Activated gamma-delta T cell treated with Interleukin-2 at 50 U/mL for 16 hours (primary cell): ENCODE results near the gene FNDC3B.

Source experiments
- DNase-seq: peaks from one replicate; pipeline ENCODE4 v3.0.0-alpha.2; 2020

FNDC3B gene

DNA sequence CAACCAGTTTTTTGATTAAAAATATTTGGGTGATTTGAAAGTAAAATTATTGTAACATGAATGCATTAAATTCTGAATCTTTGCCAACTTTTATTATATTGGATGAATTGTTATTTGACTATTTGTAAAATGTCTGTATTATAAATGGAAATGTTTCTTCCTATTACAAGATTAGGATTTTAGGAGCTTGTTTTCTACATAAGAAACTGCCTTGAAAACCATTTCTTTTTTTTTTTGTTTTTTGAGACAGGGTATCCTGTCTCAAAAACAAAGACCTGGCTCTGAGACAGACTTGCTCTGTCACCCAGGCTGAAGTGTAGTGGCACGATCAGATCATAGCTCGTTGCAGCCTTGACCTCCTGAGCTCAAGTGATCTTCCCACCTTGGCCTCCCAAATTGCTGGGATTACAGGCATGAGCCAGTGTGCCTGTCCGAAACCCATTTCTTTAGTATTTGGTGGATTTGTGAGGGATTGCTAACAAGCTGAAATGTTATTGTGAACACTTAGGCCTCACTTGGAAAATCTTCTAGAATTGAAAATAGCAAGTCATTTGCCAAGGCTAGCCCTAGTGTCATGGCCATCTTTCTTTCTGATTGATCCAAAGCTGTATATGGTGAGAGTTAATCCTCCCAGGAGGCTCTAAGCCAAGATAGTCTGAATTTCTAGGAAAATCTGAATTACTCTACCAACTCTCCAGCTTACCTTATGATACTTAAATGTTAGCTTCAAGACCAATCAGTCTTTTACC is 100.3 kb downstream of the FNDC3B start:
- DNase-seq = no peak

DNA sequence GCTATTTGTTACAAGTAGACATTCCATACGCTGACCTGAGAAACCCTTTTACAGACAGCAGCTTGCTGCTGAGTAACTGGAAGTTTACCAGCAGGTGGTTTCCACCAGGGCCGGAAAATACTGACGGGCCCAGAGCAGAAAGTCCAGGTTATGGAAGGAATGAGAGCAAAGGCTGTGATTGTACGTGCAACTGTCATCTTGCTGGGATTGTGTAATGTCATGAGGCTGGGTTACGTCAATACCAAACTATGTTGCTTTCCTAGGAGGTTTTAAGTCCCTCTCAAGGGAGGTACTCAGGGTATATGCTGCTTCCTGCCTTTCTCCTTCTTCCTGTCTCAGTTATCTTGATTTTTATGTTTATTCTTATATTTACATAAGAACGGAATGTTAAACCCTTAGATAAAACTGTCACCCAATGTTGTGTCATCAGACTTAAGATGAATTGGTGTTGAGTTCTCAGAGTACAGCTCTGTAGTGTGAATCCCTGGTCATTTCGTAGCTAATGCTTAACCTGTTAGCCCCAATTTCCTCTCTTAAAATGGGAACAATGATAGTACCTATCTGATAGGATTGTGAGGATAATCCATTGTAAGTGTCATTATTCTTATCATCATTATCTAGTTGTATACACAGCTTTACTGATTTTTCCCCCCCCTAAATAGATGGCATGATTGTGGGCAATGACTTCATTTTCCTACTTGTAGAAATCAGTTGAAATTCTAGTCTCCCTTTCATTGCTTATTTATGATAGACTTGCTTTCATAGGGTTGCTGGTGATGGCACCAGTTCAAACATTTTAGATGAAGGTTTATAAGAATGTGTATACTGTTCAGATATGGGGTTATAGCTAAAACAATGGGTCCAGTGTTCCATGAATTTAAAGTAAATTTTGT is 101.4 kb downstream of the FNDC3B start:
- DNase-seq = no peak

DNA sequence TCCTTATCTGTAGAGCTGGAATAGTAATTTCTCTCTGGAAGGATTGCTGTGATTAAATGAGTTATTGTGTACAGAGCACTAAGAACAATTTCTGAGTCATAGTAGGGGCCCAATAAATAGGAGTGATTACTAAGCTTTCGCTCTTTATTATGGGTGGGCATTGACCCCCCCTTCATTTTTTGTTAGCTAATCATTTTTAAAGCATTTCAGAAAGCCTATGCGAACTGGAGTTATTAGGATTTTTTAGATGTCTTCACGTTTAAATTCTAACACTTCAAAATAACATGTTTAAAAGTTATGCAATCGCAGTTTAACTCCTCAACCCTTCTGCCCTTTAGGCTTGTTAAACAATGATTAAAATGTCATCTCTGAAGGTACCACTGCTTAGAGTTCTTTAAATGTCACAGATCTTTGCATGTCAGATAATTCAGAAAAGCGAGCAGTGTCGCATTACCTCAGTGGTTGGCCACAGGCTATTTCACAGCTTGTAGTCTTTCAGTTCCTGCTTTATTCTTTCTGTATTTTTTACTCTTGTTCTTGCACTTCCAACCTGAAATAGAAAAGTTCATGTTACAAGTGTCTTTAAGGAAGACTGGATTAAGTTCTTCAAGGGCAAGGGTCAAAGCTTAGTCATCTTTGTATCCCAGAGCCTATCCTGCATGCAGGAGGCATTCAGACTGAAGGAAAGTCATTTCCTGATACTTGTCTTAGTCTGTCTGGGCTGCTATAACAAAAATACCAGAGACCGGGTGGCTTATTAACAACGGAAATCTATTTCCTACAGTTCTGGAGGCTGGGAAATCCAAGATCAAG is 102.9 kb downstream of the FNDC3B start:
- no peak for DNase-seq

GRCh38 chr3:172142864-172143451 is 103.6 kb downstream of the FNDC3B start:
- DNase-seq = no peak

DNA sequence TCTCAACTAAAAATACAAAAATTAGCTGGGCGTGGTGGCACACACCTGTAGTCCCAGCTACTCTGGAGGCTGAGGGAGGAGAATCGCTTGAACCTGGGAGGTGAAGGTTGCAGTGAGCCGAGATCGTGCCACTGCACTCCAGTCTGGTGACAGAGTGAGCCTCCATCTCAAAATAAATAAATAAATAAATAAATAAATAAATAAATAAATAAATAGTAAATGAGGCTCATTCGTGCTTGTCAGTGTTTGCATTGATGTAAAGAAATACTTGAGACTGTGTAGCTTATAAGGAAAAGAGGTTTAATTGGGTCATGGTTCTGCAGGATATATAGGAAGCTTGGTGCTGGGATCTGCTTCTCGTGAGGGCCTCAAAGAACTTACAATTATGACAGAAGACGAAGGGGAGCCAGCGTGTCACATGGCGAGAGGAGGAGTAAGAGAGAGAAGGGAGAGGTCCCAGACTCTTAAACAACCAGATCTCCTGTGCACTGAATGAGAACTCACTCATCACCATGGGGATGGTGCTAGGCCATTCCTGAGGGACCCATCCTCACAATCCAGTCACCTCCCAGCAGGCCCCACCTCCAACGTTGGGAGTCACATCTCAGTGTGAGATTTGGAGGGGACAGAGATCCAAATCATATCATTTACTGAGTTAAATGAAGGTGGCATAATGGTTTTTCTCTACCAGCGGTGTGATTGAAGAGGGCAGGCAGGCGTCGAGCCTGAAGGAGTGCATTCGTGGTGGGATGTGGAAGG is 104.5 kb downstream of the FNDC3B start:
- no peak for DNase-seq

DNA sequence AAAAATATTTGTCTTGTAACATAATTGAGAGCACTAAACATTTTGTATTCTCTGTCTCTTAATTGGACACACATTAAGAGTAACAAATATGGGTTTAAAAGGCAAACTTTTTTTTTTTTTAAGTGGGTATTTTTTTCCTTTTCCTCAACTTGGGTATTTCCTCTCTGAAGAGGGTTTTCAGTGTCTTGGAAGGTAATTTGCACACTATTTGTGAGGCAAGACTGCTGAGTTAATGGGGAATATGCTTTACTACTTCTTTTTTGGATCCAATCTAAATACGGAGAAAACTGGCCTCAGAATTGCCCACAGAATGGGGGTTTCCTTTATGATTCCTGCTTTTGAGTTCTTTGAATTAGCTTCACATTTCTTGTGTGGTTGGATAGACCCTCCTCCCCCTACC is 105.2 kb downstream of the FNDC3B start:
- DNase-seq = no peak

DNA sequence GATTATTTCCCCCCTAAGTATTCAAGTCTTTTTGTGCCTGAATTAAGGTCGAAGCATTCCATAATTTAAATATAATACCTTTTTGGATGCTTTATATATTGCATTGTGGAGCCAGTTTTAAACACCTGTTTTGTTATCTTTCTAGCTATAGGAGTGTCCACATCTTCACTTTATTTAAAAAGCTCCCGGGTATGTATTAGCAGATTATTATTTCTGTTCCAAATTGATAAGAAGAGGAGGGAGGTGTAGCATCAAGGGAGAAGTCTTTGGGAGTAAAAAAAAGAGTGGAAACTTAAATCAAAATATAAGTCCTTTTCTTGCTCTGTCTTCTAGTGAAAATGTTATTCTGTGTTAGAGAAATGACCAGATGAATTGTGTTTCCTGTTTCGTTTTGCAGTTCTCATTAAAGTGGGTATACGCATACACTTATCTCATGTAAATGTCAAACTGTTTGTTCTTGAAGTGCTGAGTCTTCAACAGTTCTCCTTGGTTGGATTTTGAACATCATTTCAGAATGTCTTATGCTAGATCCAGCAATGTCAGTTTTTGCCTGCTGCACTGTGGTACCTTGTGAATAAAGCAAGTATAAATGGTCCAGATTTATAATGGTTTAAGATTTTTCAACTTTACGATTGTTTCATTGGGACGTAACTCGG is 105.8 kb downstream of the FNDC3B start:
- no peak for DNase-seq

DNA sequence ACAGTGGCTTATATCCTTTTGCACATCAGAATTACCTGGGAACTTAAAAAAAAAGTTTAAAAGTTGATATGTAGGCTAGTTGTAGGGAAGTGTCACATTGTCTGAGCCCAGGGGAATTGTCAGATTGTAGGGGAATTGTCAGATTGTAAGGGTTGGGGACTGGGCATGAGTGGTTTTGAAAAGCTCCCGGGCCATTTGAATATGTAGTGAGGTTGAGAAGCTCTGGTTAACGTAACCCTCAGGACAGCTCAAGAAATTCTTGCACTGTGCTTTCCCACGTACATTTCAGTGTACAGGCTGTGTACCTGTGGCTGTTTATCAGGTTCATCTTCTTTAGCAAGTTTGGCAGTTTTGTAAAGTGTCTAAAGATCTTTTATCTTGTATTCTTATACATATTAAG is 107.0 kb downstream of the FNDC3B start:
- DNase-seq = no peak

GRCh38 chr3:172147113-172147818 is 107.9 kb downstream of the FNDC3B start:
- DNase-seq = no peak

- no peak for DNase-seq
Measured at GRCh38 chr3:172148241-172148640, 108.9 kb downstream of the FNDC3B start.

DNA sequence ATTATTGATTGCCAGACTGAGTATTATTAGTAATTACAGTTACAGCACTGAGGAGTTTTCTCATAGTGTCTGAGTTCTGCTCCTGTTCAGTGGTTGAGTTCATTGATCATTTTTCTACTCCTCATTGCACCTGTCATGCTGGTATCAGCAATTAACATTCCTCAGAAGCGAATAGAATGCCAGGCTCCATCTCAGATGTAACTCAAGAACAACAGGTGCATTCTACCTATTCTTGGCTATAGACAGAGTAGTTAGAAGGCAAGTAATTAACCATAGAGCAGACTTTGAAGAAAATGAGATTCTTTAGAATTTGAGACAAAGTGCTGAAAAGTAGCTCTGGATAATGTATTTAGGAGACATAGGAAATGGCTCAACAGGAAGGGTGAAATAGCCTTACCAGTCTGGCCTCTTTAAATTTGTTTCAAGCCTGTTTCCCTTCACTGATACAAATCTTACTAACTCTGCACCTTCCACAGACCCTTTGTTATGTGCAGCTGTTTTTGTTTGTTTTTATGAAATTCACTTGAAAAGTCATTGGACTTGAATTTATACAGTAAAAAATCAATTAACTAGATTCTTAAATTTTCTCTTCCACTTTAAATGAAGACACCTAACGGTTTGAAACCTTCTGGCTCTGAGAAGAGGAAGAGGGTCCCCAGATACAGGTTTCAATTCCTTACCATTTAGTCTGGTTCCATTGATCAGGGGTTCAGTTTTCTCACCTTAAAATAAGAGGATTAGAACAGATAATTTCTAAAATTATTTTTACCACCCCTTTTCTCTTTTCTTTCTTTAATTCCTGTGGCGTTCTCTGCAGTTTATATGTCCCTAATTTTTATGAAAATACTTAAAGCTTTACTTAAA is 109.6 kb downstream of the FNDC3B start:
- no peak for DNase-seq

DNA sequence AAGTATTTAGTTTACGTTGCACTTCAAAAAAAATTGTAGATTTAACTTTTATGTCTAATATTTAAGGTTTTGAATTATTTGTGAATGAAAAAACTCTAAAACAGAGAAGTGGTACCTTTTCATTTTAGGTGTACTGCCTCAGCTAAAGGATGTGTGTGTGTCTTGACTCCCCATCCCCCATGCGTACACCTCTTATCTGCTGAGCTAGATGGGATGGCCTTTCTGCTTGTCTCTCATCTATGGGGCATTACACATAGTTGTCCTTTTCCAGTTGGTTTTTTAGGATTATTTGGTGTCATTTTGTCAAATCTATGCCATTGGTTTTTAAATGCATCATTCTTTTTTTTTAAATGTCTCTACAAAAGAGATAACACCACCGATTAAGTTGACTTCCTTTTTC is 110.9 kb downstream of the FNDC3B start:
- DNase-seq = no peak

- DNase-seq = no peak
Measured at GRCh38 chr3:172150913-172151650, 111.7 kb downstream of the FNDC3B start.

- no peak for DNase-seq
Measured at GRCh38 chr3:172151651-172152649, 112.6 kb downstream of the FNDC3B start.

DNA sequence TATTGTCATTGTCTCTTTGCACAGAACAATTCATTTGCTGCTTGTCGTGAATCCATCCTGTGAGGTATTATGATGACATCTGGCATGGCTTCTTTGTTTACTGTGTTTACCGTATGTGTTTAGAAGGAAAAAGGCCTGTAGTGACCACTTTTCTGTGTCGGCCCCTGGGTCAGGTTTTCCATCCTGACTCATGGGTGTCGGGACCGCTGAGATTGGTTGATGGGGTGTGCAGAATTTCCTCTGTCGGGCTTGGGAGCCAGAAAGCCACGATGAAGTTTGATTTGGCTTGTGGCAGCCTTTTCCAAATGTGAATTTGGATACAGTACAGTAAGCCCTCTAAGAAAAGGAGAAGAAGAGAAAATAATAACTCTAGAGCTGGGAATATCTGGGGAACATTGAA is 113.5 kb downstream of the FNDC3B start:
- no peak for DNase-seq

DNA sequence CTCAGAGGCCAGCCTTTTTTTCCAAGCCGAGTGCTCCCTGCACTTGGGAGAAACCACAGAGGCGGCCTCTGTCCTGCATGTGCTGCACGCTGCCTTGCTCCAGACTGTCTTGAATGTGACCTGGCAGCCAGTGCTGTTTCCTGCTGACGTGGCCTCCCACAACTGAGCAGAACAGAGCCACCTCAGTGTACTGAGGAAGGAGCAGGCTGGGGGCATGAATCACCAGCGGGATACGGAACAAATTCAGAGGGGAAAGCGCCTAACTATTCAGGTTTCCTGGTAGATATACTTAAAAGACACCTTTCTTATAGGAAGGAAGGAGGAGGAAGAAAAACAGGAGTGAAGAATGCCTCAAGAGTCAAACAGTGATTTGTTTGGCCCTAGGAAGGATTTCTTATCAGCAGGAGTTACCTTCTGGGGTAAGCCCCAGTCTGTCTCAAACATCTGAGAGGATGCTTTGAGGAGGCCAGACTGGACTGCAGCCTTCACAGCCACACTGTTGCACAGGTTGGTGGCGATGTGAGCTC is 114.0 kb downstream of the FNDC3B start:
- DNase-seq = peak; percentile 16
